ENCODE measurements around the gene CYB5R3. TPM values are rescaled to one million over a fixed set of nuclear protein-coding genes. Genes with fewer than 3 reads are reported as not detected.
"Not testable (repeated sequence)": the region's sequence is repeated elsewhere in the genome, so short reads cannot be mapped to it uniquely, and the experiment has no call there.

CYB5R3 gene
- polyA plus RNA-seq, 2 of the 4 experiments (the other 2 are of a cell fraction), result 30.8 to 51.8 TPM

GRCh38 chr22:42676059-42676607 is 26.9 kb upstream of the CYB5R3 start:
- 69% methylated on average over 7 of the region's 7 CpGs for WGBS (ENCODE audit: missing lambda C conversion rate)
- no peak overlapping the region for H3K4me2 ChIP-seq
- no peak for TF ChIP-seq ESRRA (IDR thresholded peaks at IDR 0.05; ENCODE audit: borderline replicate concordance, low read length)
- DNase-seq (ENCODE audit: low read depth in 1 of 2, low spot score in 1 of 2) (no peak), ATAC-seq (no peak), FAIRE-seq (no peak)
- peak overlapping the region in 1 of 2 experiments; percentile 46; a peak in 1 of 6 replicates for H3K27ac ChIP-seq
- H3K9me3 ChIP-seq, result 0 out of 3 replicates have a peak, but pooled peaks cover 4% of the 10 kb centered on the region
- POLR2A ChIA-PET, result no interaction called here
- H3K4me1 ChIP-seq, result peaks cover 18% of the 10 kb centered on the region
- CTCF ChIA-PET, result no interaction called here
- no peak overlapping the region for H3K4me3 ChIP-seq

GRCh38 chr22:42673898-42674401 is 24.8 kb upstream of the CYB5R3 start:
- CTCF ChIA-PET, result no interaction called here
- Histone ChIP-seq H3K27ac (peak overlapping the region; percentile 32 to 59; a peak in 5 of 6 replicates), H3K9me3 (0 out of 3 replicates have a peak, but pooled peaks cover 4% of the 10 kb centered on the region), H3K4me2 (peak overlapping the region; percentile 21; the same call in 1 of the 3 replicates), H3K4me3 (no peak overlapping the region), H3K4me1 (peaks cover 10% of the 10 kb centered on the region)
- FAIRE-seq (no peak), DNase-seq (ENCODE audit: low read depth in 1 of 2, low spot score in 1 of 2) (no peak), ATAC-seq (peak in 1 of 2 experiments; percentile 56; a peak in 3 of 6 replicates)
- POLR2A ChIA-PET, result no interaction called here
- 10% methylated on average over 2 of the region's 2 CpGs for WGBS (ENCODE audit: missing lambda C conversion rate)
- TF ChIP-seq ZFP36 (IDR thresholded peaks at IDR 0.05; ENCODE audit: borderline replicate concordance, partially characterized antibody) (no peak), RFX5 (IDR thresholded peaks at IDR 0.05) (peak; percentile 67; the same call in 1 of the 2 replicates), USF2 (IDR thresholded peaks at IDR 0.05) (no peak)

GRCh38 chr22:42673071-42673470 is 23.9 kb upstream of the CYB5R3 start:
- WGBS (ENCODE audit: missing lambda C conversion rate), result 92% methylated on average over 13 of the region's 13 CpGs
- ATAC-seq, CTCF ChIA-PET: not testable (repeated sequence)

GRCh38 chr22:42670921-42671709 is 21.9 kb upstream of the CYB5R3 start:
- Histone ChIP-seq H3K4me3 (no peak overlapping the region), H3K4me1 (peaks cover 10% of the 10 kb centered on the region), H3K4me2 (no peak overlapping the region), H3K9me3 (no peaks in the 10 kb centered on the region), H3K27ac (no peak overlapping the region)
- WGBS (ENCODE audit: missing lambda C conversion rate), result 78% methylated on average over 19 of the region's 19 CpGs
- ATAC-seq, result no peak
- CTCF ChIA-PET, result no interaction called here
- no peak for DNase-seq (ENCODE audit: low read depth in 1 of 2, low spot score in 1 of 2)
- TF ChIP-seq POLR2A (IDR thresholded peaks at IDR 0.05; ENCODE audit: low read length), result no peak
- TF ChIP-seq HEYL (CRISPR knock-in tag; IDR thresholded peaks at IDR 0.05), result no peak
- TF ChIP-seq RFX5 (IDR thresholded peaks at IDR 0.05), result no peak
- no peak for TF ChIP-seq NPAS2 (CRISPR knock-in tag; IDR thresholded peaks at IDR 0.05; ENCODE audit: borderline replicate concordance)
- TF ChIP-seq HOXA7 (CRISPR knock-in tag; IDR thresholded peaks at IDR 0.05), result no peak
- no peak for TF ChIP-seq POLR2AphosphoS2 (conservative IDR thresholded peaks at IDR 0.05; ENCODE audit: low read length)
- TF ChIP-seq E2F6 (IDR thresholded peaks at IDR 0.05; ENCODE audit: borderline replicate concordance, low read depth), result no peak
- no peak for TF ChIP-seq SREBF2 (IDR thresholded peaks at IDR 0.05)
- no peak for TF ChIP-seq MYC (IDR thresholded peaks at IDR 0.05; ENCODE audit: borderline replicate concordance, low read length)
- TF ChIP-seq GATA3 (IDR thresholded peaks at IDR 0.05; ENCODE audit: borderline replicate concordance), result no peak
- TF ChIP-seq CHD2 (IDR thresholded peaks at IDR 0.05; ENCODE audit: low read length, partially characterized antibody), result no peak
- no peak for TF ChIP-seq HOXB5 (CRISPR knock-in tag; IDR thresholded peaks at IDR 0.05)
- no peak for TF ChIP-seq BHLHE40 (IDR thresholded peaks at IDR 0.05; ENCODE audit: low read depth, low read length)
- no peak for TF ChIP-seq ZC3H11A (IDR thresholded peaks at IDR 0.05)
- no peak for TF ChIP-seq JUNB (IDR thresholded peaks at IDR 0.05)
- TF ChIP-seq HOXB13 (CRISPR knock-in tag; IDR thresholded peaks at IDR 0.05; ENCODE audit: low read depth), result no peak
- POLR2A ChIA-PET, result no interaction called here
- FAIRE-seq, result no peak

More at GRCh38 chr22:42673071-42673470, 23.9 kb upstream of the CYB5R3 start:
- H3K4me3 ChIP-seq; DNase-seq (ENCODE audit: low read depth in 1 of 2, low spot score in 1 of 2); POLR2A ChIA-PET; H3K4me2 ChIP-seq; H3K4me1 ChIP-seq; H3K27ac ChIP-seq; FAIRE-seq; H3K9me3 ChIP-seq: not testable (repeated sequence)
